Cardiac muscle cell (in vitro differentiated cells and primary cell): ENCODE results near the gene PLXDC1. TPM values are rescaled to one million over a fixed set of nuclear protein-coding genes. Genes with fewer than 3 reads are reported as not detected.

ENCODE experiments used
- DNase-seq, 2 donors: peaks; one replicate each; pipeline versions ENCODE4 v3.0.0 to v3.0.0-alpha.2; 2010 to 2017; ENCODE audit warnings: low read depth in 1 of 2, low spot score in 1 of 2
- H3K27ac ChIP-seq: fragments of 200-600 bp; sonication (generic); 2 replicates; pipeline ENCODE4 v1.5.1; 2016
- H3K27me3 ChIP-seq: fragments of 200-600 bp; sonication (generic); 2 replicates; pipeline ENCODE4 v1.6.0; 2016; ENCODE audit warnings: control low read depth
- H3K36me3 ChIP-seq: fragments of 200-600 bp; sonication (generic); 2 replicates; pipeline ENCODE4 v1.5.1; 2016; ENCODE audit warnings: control low read depth
- H3K4me1 ChIP-seq: fragments of 200-600 bp; sonication (generic); 2 replicates; pipeline ENCODE4 v1.8.1; 2017; ENCODE audit warnings: low read depth, mild to moderate bottlenecking, mixed run types
- H3K4me3 ChIP-seq: fragments of 200-600 bp; sonication (generic); 2 replicates; pipeline ENCODE4 v1.5.1; 2016; ENCODE audit warnings: mild to moderate bottlenecking
- H3K9me3 ChIP-seq: fragments of 200-600 bp; sonication (generic); 2 replicates; pipeline ENCODE4 v1.5.1; 2017; ENCODE audit warnings: low read depth, mild to moderate bottlenecking, control low read depth
- polyA plus RNA-seq: library from polyadenylated mRNA; unstranded; fragments of >200 nt; fragmentation: Nextera tagmentation; extraction: Ambion mirVana; gene quantifications from 2 replicates; pipeline ENCODE4 v1.2.1, GENCODE V29; 2016
- total RNA-seq: library from RNA; depleted of rRNA; stranded (reverse); fragments of >200 nt; gene quantifications from 2 replicates; pipeline ENCODE4 v1.2.3, GENCODE V29; 2016
- TF ChIP-seq, protein P1 (sequence below): IDR thresholded peaks from 2 replicates; pipeline ENCODE4 v1.5.1; 2012; ENCODE audit warnings: low read depth, mild to moderate bottlenecking, low read length

PLXDC1 gene
- total and polyA plus RNA-seq, 2 experiments from 2014 or later: 6.3 to 25.0 TPM

GRCh38 chr17:39186481-39187002, 35.1 kb upstream of the PLXDC1 start:
- H3K27me3 ChIP-seq: no peaks in the 10 kb centered on the region
- no peak for DNase-seq
- TF ChIP-seq, protein P1, sequence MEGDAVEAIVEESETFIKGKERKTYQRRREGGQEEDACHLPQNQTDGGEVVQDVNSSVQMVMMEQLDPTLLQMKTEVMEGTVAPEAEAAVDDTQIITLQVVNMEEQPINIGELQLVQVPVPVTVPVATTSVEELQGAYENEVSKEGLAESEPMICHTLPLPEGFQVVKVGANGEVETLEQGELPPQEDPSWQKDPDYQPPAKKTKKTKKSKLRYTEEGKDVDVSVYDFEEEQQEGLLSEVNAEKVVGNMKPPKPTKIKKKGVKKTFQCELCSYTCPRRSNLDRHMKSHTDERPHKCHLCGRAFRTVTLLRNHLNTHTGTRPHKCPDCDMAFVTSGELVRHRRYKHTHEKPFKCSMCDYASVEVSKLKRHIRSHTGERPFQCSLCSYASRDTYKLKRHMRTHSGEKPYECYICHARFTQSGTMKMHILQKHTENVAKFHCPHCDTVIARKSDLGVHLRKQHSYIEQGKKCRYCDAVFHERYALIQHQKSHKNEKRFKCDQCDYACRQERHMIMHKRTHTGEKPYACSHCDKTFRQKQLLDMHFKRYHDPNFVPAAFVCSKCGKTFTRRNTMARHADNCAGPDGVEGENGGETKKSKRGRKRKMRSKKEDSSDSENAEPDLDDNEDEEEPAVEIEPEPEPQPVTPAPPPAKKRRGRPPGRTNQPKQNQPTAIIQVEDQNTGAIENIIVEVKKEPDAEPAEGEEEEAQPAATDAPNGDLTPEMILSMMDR: no peak
- no peaks in the 10 kb centered on the region for H3K4me1 ChIP-seq
- H3K27ac ChIP-seq: no peak overlapping the region
- no peaks in the 10 kb centered on the region for H3K9me3 ChIP-seq
- H3K36me3 ChIP-seq: peaks cover 36% of the 10 kb centered on the region
- H3K4me3 ChIP-seq: no peak overlapping the region

GRCh38 chr17:39183720-39184119, 32.3 kb upstream of the PLXDC1 start:
- TF ChIP-seq, protein P1: no peak
- DNase-seq: no peak
- Histone ChIP-seq H3K4me3 (no peak overlapping the region), H3K4me1 (no peaks in the 10 kb centered on the region), H3K27me3 (no peaks in the 10 kb centered on the region), H3K27ac (no peak overlapping the region), H3K9me3 (no peaks in the 10 kb centered on the region), H3K36me3 (peaks cover 25% of the 10 kb centered on the region)

DNA sequence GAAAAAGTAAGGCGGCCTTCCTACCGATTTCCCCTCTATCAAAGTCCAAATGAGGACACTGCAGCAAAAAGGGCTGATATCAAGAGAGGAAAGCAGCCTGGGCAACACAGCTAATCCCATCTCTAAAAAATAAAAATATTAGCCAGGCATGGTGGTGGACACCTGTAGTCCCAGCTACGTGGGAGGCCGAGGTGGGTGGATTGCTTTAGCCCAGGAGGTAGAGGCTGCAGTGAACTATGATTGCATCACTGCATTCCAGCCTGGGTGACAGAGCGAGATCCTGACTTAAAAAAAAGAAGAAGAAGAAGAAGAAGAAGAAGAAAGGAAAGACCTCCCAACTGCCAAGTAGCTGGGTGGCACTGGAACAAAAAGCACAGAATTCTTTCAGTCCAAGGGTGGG, 31.6 kb upstream of the PLXDC1 start:
- Histone ChIP-seq H3K9me3 (no peaks in the 10 kb centered on the region), H3K27ac (no peak overlapping the region), H3K27me3 (no peaks in the 10 kb centered on the region), H3K36me3 (peaks cover 22% of the 10 kb centered on the region), H3K4me3 (no peak overlapping the region), H3K4me1 (no peaks in the 10 kb centered on the region)
- DNase-seq: no peak
- TF ChIP-seq, protein P1: no peak

DNA sequence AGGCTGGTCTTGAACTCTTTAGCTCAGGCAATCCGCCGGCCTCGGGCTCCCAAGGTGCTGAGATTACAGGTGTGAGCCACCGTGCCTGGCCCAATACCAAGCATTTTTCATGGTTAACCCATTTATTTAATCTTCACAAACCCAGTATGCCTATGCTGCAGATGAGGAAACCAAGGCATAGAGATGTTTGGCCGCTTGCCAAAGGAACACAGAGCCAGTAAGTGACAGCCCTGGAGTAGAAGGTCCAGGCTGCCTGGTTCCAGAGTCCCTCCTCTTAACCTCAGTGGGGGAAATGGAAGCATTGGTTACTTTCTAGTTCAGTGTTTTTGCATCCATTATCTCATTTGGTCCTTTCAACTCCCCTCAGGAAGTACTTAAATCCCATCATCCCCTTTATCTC, 29.9 kb upstream of the PLXDC1 start:
- H3K9me3 ChIP-seq: no peaks in the 10 kb centered on the region

DNA sequence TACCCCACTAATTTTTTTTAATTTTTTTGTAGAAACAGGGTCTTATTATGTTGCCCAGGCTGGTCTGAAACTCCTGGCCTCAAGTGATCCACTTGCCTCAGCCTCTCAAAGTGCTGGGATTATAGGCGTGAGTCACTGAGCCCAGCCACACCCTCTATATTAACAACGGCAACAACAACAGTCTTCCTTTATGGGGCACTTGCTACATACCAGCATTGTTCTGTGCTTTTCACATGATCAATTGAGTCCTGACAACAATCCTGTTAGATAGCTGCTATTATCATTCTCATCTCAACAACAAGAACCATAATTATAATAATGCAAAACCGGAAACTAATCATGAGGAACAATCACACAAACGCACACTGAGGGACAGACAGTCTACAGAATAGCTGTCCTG, 27.1 kb upstream of the PLXDC1 start:
- Histone ChIP-seq H3K27me3 (no peaks in the 10 kb centered on the region), H3K9me3 (no peaks in the 10 kb centered on the region), H3K27ac (no peak overlapping the region), H3K36me3 (no peaks in the 10 kb centered on the region), H3K4me3 (no peak overlapping the region), H3K4me1 (no peaks in the 10 kb centered on the region)
- no peak for DNase-seq
- TF ChIP-seq, protein P1: no peak

More for the DNA sequence above, 29.9 kb upstream of the PLXDC1 start:
- H3K4me3 ChIP-seq: no peak overlapping the region
- no peak overlapping the region for H3K27ac ChIP-seq
- TF ChIP-seq, protein P1: no peak
- no peaks in the 10 kb centered on the region for H3K27me3 ChIP-seq
- no peak for DNase-seq
- peaks cover 6% of the 10 kb centered on the region for H3K36me3 ChIP-seq
- H3K4me1 ChIP-seq: no peaks in the 10 kb centered on the region
